A673 (cell line): ENCODE data around the gene KCNRG. TPM values are rescaled to one million over a fixed set of nuclear protein-coding genes. Genes with fewer than 3 reads are reported as not detected.

Source experiments
- BruUV-seq: library from RNA; stranded (reverse); fragments of 400-500 nt; replicated peaks from 2 replicates; lab custom pipeline; 2021; lab: Mats Ljungman, UMichigan
- CTCF ChIA-PET: fragments of 300-600 bp; sonication (Branson Sonifier 250); formaldehyde crosslinking; loops from one replicate; lab custom pipeline; 2022; ENCODE audit warnings: antibody characterized with exemption; lab: Charles Lee
- POLR2A ChIA-PET: fragments of 300-600 bp; sonication (Branson Sonifier 250); formaldehyde crosslinking; loops from one replicate; lab custom pipeline; 2022; ENCODE audit warnings: antibody characterized with exemption; ENCODE audit not compliant: low non-redundant PET; lab: Charles Lee
- DNase-seq: peaks from one replicate; pipeline ENCODE4 v3.0.0-alpha.2; 2015; ENCODE audit warnings: low spot score
- H3K27ac ChIP-seq: fragments of 200-600 bp; sonication (generic); 2 replicates; pipeline ENCODE4 v1.5.1; 2016; ENCODE audit warnings: mixed run types, low read depth, mild to moderate bottlenecking, mixed read lengths, antibody characterized with exemption, low read length; ENCODE audit not compliant: poor library complexity, severe bottlenecking
- H3K27me3 ChIP-seq: fragments of 200-600 bp; sonication (generic); replicated peaks from 2 replicates; pipeline ENCODE4 v1.6.1; 2017; ENCODE audit warnings: mixed run types, low read depth, mild to moderate bottlenecking, mixed read lengths, antibody characterized with exemption, low read length; ENCODE audit not compliant: insufficient read depth, poor library complexity
- H3K36me3 ChIP-seq: fragments of 200-600 bp; sonication (generic); 2 replicates; pipeline ENCODE4 v1.6.1; 2016; ENCODE audit warnings: mixed run types, mild to moderate bottlenecking, mixed read lengths, antibody characterized with exemption, low read length; ENCODE audit not compliant: insufficient read depth, poor library complexity, severe bottlenecking
- H3K4me1 ChIP-seq: fragments of 200-600 bp; sonication (generic); 2 replicates; pipeline ENCODE4 v1.6.1; 2017; ENCODE audit warnings: mixed run types, mild to moderate bottlenecking, mixed read lengths, antibody characterized with exemption, low read length; ENCODE audit not compliant: insufficient read depth, poor library complexity, severe bottlenecking
- H3K4me3 ChIP-seq: fragments of 200-600 bp; sonication (generic); 2 replicates; pipeline ENCODE4 v1.5.1; 2016; ENCODE audit warnings: low read depth, mixed run types, mild to moderate bottlenecking, mixed read lengths, low read length; ENCODE audit not compliant: poor library complexity, severe bottlenecking
- H3K9me3 ChIP-seq: fragments of 200-600 bp; sonication (generic); 2 replicates; pipeline ENCODE4 v1.6.1; 2016; ENCODE audit warnings: mixed run types, low read depth, mild to moderate bottlenecking, mixed read lengths, antibody characterized with exemption, low read length; ENCODE audit not compliant: poor library complexity, severe bottlenecking
- CTCF ChIP-seq: fragments of 300-800, 200-600 bp; sonication (generic); conservative IDR thresholded peaks from 2 replicates; pipeline ENCODE4 v1.5.1; 2017; ENCODE audit warnings: low read depth, mild to moderate bottlenecking, antibody characterized with exemption, low read length, moderate library complexity, mixed read lengths
- EZH2 ChIP-seq: fragments of 200-600 bp; sonication (generic); IDR thresholded peaks from 2 replicates; pipeline ENCODE4 v1.6.1; 2017; ENCODE audit warnings: borderline replicate concordance, low read depth, mild to moderate bottlenecking, mixed read lengths, antibody characterized with exemption, low read length; ENCODE audit not compliant: poor library complexity, severe bottlenecking
- intact Hi-C: fragments of 100-400 bp; cut with micrococcal nuclease; formaldehyde crosslinking; loops from one replicate; pipeline ENCODE4 v1.10.0; 2022; ENCODE audit not compliant: unreplicated experiment
- total RNA-seq: library from RNA; stranded (reverse); gene quantifications from 2 replicates; pipeline ENCODE4 v1.2.3, GENCODE V29; 2021

KCNRG gene
- total RNA-seq, 1 experiment from 2014 or later: 2.1 TPM

- H3K27ac ChIP-seq: no peak overlapping the region
- intact Hi-C loops: no loop called here
- peaks cover 5% of the 10 kb centered on the region for H3K4me1 ChIP-seq
- TF ChIP-seq EZH2 (no peak), CTCF (no peak)
- H3K27me3 ChIP-seq: no peaks in the 10 kb centered on the region
- no peaks in the 10 kb centered on the region for H3K36me3 ChIP-seq
- no peaks in the 10 kb centered on the region for H3K9me3 ChIP-seq
- DNase-seq: no peak
- POLR2A ChIA-PET: no interaction called here
- no TSS peak for BruUV-seq
- CTCF ChIA-PET: no interaction called here
- H3K4me3 ChIP-seq: no peak overlapping the region
Measured at GRCh38 chr13:50025436-50025835, 10.2 kb downstream of the KCNRG start.

- Histone ChIP-seq H3K27me3 (no peaks in the 10 kb centered on the region), H3K4me3 (no peak overlapping the region), H3K9me3 (no peaks in the 10 kb centered on the region), H3K36me3 (no peaks in the 10 kb centered on the region), H3K27ac (no peak overlapping the region), H3K4me1 (peaks cover 8% of the 10 kb centered on the region)
- ChIA-PET CTCF (no interaction called here), POLR2A (no interaction called here)
- no peak for DNase-seq
- intact Hi-C loops: no loop called here
- BruUV-seq: no TSS peak
- TF ChIP-seq CTCF (no peak), EZH2 (no peak)
Measured at GRCh38 chr13:50026788-50027473, 11.7 kb downstream of the KCNRG start.

GRCh38 chr13:50030315-50030714 is 15.1 kb downstream of the KCNRG start:
- CTCF ChIA-PET: no interaction called here
- no peaks in the 10 kb centered on the region for H3K36me3 ChIP-seq
- H3K27me3 ChIP-seq: no peaks in the 10 kb centered on the region
- H3K4me1 ChIP-seq: peaks cover 8% of the 10 kb centered on the region
- DNase-seq: peak; percentile 11
- H3K4me3 ChIP-seq: no peak overlapping the region
- H3K27ac ChIP-seq: peak overlapping the region; percentile 9
- TF ChIP-seq EZH2 (no peak), CTCF (no peak)
- intact Hi-C loops: no loop called here
- BruUV-seq: no TSS peak
- no peaks in the 10 kb centered on the region for H3K9me3 ChIP-seq
- POLR2A ChIA-PET: no interaction called here
